HCT116 (cell line): ENCODE measurements around the gene TBR1.

ENCODE experiments used
- POLR2AphosphoS5 ChIP-seq: IDR thresholded peaks from 2 replicates; pipeline ENCODE4 v1.6.1; 2011; ENCODE audit warnings: mild to moderate bottlenecking, low read depth, low read length, moderate library complexity
- ZFX ChIP-seq: fragments of 450-650 bp; IDR thresholded peaks from 2 replicates; pipeline ENCODE4 v1.6.1; 2017
- TF ChIP-seq, protein P1 (sequence below), 3 experiments: fragments of 200-600 bp in 1 of 3; sonication (generic) in 1 of 3; IDR thresholded peaks in 2 of 3; conservative IDR thresholded peaks in 1 of 3; 2 replicates each; pipeline ENCODE4 v1.5.1; 2012 to 2017; ENCODE audit warnings: low read depth in 2 of 3, low read length in 2 of 3, antibody characterized with exemption in 1 of 3, borderline replicate concordance in 1 of 3, control low read depth in 1 of 3, mild to moderate bottlenecking in 1 of 3, mixed read lengths in 1 of 3, mixed run types in 1 of 3, moderate library complexity in 1 of 3; ENCODE audit not compliant: insufficient read depth in 1 of 3

DNA sequence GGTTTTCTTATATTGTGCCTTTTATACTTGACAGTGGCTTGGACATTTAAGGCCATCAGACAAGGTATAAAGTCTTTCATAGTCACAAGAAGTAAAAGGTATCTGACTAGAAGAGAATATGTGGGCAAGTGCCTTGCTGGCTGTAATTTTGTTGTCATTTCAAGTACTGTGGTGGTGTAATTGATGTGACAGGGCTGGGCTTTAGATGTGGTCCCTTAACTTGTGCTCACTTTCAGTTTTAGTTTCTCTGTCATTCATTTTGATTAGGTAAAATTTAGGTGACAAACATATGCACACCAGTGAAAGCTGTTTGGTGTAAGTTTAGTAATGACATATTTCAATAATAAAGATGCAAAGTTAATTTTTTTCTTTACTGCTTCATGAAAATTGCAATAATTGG is 31.2 kb upstream of the TBR1 start:
- TF ChIP-seq, protein P1, sequence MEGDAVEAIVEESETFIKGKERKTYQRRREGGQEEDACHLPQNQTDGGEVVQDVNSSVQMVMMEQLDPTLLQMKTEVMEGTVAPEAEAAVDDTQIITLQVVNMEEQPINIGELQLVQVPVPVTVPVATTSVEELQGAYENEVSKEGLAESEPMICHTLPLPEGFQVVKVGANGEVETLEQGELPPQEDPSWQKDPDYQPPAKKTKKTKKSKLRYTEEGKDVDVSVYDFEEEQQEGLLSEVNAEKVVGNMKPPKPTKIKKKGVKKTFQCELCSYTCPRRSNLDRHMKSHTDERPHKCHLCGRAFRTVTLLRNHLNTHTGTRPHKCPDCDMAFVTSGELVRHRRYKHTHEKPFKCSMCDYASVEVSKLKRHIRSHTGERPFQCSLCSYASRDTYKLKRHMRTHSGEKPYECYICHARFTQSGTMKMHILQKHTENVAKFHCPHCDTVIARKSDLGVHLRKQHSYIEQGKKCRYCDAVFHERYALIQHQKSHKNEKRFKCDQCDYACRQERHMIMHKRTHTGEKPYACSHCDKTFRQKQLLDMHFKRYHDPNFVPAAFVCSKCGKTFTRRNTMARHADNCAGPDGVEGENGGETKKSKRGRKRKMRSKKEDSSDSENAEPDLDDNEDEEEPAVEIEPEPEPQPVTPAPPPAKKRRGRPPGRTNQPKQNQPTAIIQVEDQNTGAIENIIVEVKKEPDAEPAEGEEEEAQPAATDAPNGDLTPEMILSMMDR (IDR thresholded peaks at IDR 0.05 in 2 of 3, conservative IDR thresholded peaks at IDR 0.05 in 1 of 3; ENCODE audit: borderline replicate concordance in 1 of 3, insufficient read depth in 1 of 3, low read depth in 2 of 3, low read length in 2 of 3), result no peak
- TF ChIP-seq POLR2AphosphoS5 (no peak), ZFX (no peak)
